Mucosa of rectum (tissue), 2 donors: ENCODE data around the gene SLC38A6.

Experiments used
- H3K27ac ChIP-seq, 2 donors: one replicate each; pipeline ENCODE4 v1.7.0; 2013; ENCODE audit warnings: inconsistent platforms in 2 of 2, low read depth in 2 of 2, low read length in 2 of 2
- H3K27me3 ChIP-seq, 2 donors: one replicate each; pipeline ENCODE4 v1.7.0; 2013; ENCODE audit warnings: low read length in 2 of 2; ENCODE audit not compliant: control insufficient read depth in 2 of 2, insufficient read depth in 2 of 2
- H3K36me3 ChIP-seq, 2 donors: one replicate each; pipeline ENCODE4 v1.7.0; 2013; ENCODE audit warnings: low read length in 2 of 2; ENCODE audit not compliant: control insufficient read depth in 2 of 2, insufficient read depth in 2 of 2
- H3K4me1 ChIP-seq, 2 donors: one replicate each; pipeline ENCODE4 v1.7.0; 2013; ENCODE audit warnings: low read length in 2 of 2, mild to moderate bottlenecking in 1 of 2; ENCODE audit not compliant: control insufficient read depth in 2 of 2, insufficient read depth in 2 of 2
- H3K4me3 ChIP-seq, 2 donors: one replicate each; pipeline ENCODE4 v1.7.0; 2013; ENCODE audit warnings: low read length in 2 of 2
- H3K9ac ChIP-seq, 2 donors: one replicate each; pipeline ENCODE4 v1.7.0; 2013; ENCODE audit warnings: low read length in 2 of 2, low read depth in 1 of 2, mild to moderate bottlenecking in 1 of 2
- H3K9me3 ChIP-seq, 2 donors: one replicate each; pipeline ENCODE4 v1.7.0; 2013; ENCODE audit warnings: low read length in 2 of 2; ENCODE audit not compliant: control insufficient read depth in 2 of 2
- donor health status: healthy.
- donor health status: Normal muscosa, but diverticular disease.

Gene SLC38A6

DNA sequence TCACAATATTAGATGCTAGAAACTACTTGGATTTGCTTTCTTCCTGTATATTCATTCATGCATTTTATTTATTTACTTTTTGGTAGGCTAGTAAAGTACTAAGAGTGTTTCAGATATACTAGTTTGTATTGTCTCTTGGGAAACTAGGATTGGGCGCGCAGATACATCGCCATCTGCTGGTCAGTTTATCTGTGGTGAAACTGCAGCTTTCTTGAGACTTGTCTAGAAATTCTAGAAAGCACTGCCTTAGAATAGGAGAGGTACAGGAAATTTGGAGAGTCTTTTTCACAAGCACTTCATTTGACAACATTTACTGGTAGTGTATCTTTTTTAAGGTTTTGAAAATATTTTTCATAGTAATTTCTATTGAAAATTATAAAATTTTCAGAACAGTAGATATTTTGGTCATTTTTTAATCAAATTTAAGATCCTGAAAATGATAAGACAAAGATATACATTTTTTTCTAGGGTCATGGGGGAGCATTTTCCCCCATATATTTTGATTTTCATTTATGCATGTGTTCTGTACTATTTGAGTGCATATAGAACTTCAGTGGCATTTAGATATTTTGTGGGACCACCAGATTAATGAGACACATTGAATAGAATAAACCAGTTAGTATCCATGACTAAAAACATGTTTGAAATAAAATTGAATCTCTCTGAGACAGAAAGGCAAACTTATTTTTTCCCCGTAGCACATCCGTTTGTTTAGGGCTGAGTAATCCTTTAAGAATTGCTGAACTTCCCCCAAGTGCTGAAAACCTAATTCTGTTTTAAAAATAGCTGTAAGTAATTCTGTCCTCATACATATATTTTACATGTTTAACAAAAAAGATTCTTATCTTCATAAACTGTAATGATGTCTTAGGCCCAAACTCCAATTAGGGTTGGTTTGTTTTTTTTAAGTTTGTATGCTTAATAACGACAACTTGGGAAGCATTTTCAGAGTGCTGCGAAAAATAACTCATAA lies 44.5 kb downstream of the SLC38A6 start:
- H3K4me1 ChIP-seq = no peaks in the 10 kb centered on the region
- no peak overlapping the region for H3K27ac ChIP-seq
- H3K27me3 ChIP-seq = no peaks in the 10 kb centered on the region
- H3K9ac ChIP-seq = no peak overlapping the region
- H3K36me3 ChIP-seq = no peaks in the 10 kb centered on the region
- H3K4me3 ChIP-seq = no peak overlapping the region
- no peaks in the 10 kb centered on the region for H3K9me3 ChIP-seq

DNA sequence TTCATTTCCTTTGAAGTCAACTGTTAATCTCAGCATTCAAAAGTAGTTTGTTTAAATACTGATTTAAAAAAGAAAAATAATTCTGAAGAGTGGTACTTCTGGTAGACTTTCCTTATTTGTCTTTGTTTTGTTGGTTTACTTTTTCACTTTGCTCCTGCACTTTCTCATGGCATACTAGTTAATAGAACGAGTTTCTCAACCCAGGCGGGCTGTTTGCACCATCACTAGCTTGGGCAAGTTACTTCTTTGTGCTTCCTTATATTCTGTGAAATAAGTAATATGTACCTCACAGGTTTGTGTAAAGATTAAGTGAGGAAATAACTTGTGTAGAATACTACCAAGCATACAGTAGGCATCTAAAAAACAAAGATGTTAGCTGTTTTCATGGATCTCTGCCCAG lies 45.5 kb downstream of the SLC38A6 start:
- Histone ChIP-seq H3K27me3 (no peaks in the 10 kb centered on the region), H3K9ac (no peak overlapping the region), H3K36me3 (no peaks in the 10 kb centered on the region), H3K27ac (no peak overlapping the region), H3K4me1 (no peaks in the 10 kb centered on the region), H3K9me3 (no peaks in the 10 kb centered on the region), H3K4me3 (no peak overlapping the region)

DNA sequence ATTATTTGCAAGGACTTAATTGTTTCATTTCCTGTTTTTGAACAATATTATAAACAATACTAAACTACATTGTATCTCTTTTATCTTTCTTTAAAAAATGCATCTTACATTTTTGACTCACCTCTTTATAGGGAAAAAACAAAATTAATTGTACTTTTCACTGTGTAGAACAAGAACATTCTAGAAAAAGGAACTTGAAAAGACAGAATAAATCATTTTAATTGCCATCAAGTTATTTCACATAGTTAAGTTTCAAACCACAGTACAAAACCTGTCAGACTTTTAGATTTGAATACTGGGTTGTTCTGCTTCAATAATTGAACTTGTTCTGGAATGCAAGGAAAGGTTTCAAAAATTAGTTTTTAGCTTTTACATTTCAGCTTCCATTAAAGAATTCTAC lies 50.0 kb downstream of the SLC38A6 start:
- H3K27me3 ChIP-seq = no peaks in the 10 kb centered on the region
- no peaks in the 10 kb centered on the region for H3K9me3 ChIP-seq
- no peak overlapping the region for H3K27ac ChIP-seq
- no peaks in the 10 kb centered on the region for H3K36me3 ChIP-seq
- H3K4me1 ChIP-seq = no peaks in the 10 kb centered on the region
- H3K9ac ChIP-seq = no peak overlapping the region
- H3K4me3 ChIP-seq = no peak overlapping the region

DNA sequence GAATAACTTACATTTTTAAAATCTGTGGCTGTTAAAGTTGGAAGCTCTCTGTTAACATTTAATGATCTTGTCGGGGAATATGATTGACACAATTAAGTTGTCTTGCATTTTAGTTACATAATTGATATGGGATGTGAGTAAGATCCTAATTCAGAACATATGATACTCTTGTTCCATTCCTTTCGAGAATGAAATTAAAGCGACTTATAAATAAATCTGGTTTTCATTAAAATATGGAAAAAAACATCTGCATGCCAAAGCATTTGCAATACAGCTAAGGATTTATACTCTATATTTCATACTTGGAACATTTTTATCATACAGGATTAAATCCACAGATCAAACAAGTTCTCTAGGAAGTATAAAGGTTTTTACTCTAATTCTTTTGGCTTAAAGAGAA lies 52.0 kb downstream of the SLC38A6 start:
- H3K4me3 ChIP-seq = no peak overlapping the region
- H3K9me3 ChIP-seq = no peaks in the 10 kb centered on the region
- H3K9ac ChIP-seq = no peak overlapping the region
- no peaks in the 10 kb centered on the region for H3K27me3 ChIP-seq
- no peaks in the 10 kb centered on the region for H3K4me1 ChIP-seq
- H3K36me3 ChIP-seq = no peaks in the 10 kb centered on the region
- H3K27ac ChIP-seq = no peak overlapping the region

DNA sequence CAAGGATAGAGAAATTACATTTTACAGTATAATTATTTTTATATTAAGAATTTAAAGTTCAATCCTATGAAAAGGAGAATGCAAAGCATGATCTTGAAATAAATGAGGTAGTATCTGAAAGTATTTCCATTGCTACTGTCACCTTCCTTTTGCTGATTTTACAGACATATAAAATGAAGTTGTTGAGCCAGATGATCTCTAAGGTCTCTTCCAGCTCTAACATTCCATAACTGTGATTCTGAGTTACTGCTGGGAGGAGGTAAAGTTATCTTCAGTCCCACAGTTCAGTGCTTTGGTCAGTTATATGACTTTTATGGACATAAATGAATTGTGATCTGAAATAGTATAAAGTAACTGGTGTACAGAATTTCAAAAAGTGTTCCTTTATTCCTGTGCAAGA lies 52.8 kb downstream of the SLC38A6 start:
- Histone ChIP-seq H3K4me1 (no peaks in the 10 kb centered on the region), H3K4me3 (no peak overlapping the region), H3K36me3 (no peaks in the 10 kb centered on the region), H3K9me3 (no peaks in the 10 kb centered on the region), H3K9ac (no peak overlapping the region), H3K27ac (no peak overlapping the region), H3K27me3 (no peaks in the 10 kb centered on the region)

DNA sequence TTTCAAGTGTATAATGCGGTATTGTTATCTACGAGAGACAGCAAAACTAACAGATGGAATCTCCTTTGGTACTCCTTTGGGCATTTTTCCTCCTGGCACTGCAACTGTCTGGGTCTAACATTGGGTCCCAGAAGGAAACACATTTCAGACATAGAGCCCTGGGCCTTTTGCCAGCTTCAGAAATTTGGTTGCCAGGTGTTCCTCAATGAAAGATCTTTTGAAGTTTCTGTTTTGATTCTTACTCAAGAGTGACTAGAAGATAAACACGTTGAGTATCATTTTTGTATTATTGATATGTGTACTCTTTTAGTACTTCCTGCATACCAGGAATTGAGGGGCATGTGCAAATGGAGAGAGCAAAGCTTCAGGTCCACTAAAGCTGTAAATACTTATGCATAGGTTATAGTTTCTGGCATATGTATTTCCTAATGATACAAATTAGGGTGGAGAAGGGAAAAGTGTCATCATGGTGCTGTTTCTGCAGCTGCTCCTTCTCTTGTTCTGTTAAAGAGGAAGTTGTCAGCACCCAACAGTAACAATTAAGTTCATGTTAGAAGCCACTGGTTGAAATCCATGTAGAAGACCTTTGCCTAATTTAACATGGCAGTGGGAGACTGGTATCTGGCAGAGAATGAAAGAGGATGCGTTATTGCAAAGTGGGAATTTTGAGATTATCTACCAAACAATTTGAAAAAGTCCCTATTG lies 53.5 kb downstream of the SLC38A6 start:
- Histone ChIP-seq H3K9ac (no peak overlapping the region), H3K4me1 (no peaks in the 10 kb centered on the region), H3K9me3 (no peaks in the 10 kb centered on the region), H3K4me3 (no peak overlapping the region), H3K36me3 (no peaks in the 10 kb centered on the region), H3K27me3 (no peaks in the 10 kb centered on the region), H3K27ac (no peak overlapping the region)

DNA sequence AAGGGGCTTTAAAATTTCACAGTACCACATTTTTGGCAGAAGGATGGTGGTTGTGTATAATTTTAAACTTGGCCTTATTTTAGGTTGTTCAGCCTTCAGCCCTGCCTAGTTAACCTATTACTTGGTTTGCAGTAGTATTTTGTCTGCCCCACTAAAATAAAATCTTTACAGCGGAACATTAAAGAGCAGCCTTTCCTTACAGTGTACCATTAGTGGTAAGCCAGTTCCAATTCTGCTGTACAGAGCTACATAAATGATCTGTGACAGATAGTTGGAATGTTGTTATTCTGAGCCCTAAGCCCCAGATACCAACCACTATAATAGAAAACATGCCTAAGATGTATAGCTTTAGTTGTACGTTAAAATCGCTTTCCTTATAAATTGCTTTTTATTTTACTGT lies 56.2 kb downstream of the SLC38A6 start:
- Histone ChIP-seq H3K9ac (no peak overlapping the region), H3K36me3 (no peaks in the 10 kb centered on the region), H3K4me1 (no peaks in the 10 kb centered on the region), H3K9me3 (no peaks in the 10 kb centered on the region), H3K27me3 (no peaks in the 10 kb centered on the region), H3K4me3 (no peak overlapping the region), H3K27ac (no peak overlapping the region)

DNA sequence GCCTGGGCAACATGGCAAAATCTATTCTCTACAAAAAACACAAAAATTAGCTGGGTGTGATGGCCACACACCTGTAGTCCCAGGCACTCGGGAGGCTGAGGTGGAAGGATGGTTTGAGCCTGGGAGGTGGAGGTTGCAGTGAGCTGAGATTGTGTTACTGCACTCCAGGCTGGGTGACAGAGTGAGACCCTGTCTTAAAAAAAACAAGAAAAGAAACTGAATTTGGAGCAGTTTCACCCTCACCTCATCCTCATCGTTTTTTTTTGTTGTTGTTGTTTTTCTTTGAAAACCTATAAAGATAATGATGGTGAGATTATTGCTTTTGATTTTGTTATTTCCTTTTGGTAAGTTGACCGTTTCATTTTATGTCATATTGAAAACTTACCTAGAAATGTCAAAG lies 60.7 kb downstream of the SLC38A6 start:
- H3K36me3 ChIP-seq = no peaks in the 10 kb centered on the region

DNA sequence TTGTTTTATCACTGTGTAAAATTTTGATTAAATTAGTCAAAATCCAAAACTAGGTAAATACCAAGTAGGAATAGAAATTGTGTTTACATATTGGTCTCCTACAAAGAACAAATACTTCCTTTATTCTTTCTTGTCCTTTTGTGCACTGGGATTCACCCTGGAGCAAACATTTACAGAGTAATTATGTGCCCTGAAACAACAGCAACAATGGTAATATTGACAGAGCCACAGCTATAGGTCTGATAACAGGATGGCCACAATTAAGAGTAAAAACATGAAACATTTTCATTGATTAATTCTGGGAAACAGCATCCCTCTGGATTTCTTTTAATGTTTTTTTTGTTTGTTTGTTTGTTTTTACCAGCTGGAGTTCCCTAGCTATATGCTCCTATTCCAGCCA lies 61.2 kb downstream of the SLC38A6 start:
- no peak overlapping the region for H3K27ac ChIP-seq
- H3K36me3 ChIP-seq = no peaks in the 10 kb centered on the region
- no peaks in the 10 kb centered on the region for H3K9me3 ChIP-seq
- H3K4me1 ChIP-seq = no peaks in the 10 kb centered on the region
- H3K9ac ChIP-seq = no peak overlapping the region
- H3K4me3 ChIP-seq = no peak overlapping the region
- no peaks in the 10 kb centered on the region for H3K27me3 ChIP-seq

More for the DNA sequence above, 60.7 kb downstream of the SLC38A6 start:
- Histone ChIP-seq H3K27ac (no peak overlapping the region), H3K9me3 (no peaks in the 10 kb centered on the region), H3K4me1 (no peaks in the 10 kb centered on the region), H3K27me3 (no peaks in the 10 kb centered on the region), H3K4me3 (no peak overlapping the region), H3K9ac (no peak overlapping the region)

DNA sequence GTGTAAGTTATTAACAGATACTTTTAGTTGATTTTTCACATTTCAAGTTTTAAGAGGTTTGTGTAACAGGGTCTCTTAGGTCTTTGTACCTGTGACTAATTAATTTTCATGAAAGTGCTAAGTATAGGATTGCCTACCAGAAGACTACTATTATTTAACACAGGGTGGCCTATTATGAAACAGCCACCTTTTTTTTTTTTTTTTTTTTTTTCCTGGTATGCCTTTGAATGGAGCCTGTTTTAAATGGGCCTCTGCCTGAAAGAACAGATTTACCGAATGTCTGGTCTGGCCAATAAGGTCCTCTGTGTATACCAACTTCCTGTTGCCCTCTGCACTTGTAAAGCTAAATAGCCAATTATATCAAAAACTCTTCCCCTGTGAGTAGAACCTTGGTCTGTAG lies 62.5 kb downstream of the SLC38A6 start:
- no peaks in the 10 kb centered on the region for H3K36me3 ChIP-seq
- H3K4me3 ChIP-seq = no peak overlapping the region
- H3K27ac ChIP-seq = no peak overlapping the region
- no peak overlapping the region for H3K9ac ChIP-seq
- no peaks in the 10 kb centered on the region for H3K4me1 ChIP-seq
- no peaks in the 10 kb centered on the region for H3K27me3 ChIP-seq
- H3K9me3 ChIP-seq = no peaks in the 10 kb centered on the region
